HL-60/S4 (cell line): ENCODE results near the gene CACFD1.

Experiments used
- in situ Hi-C: fragments of 300-500 bp; cut with MboI; formaldehyde crosslinking; loops from 2 replicates; pipeline ENCODE4 v1.14.3; 2022; ENCODE audit warnings: low sequenced_read_pairs

Gene CACFD1

GRCh38 chr9:133496861-133497842 lies 37.4 kb downstream of the CACFD1 start:
- in situ Hi-C loops: no loop called here

GRCh38 chr9:133499132-133499891 lies 39.5 kb downstream of the CACFD1 start:
- in situ Hi-C loops: no loop called here

- in situ Hi-C loops: no loop called here
These were observed 40.1 kb downstream of the CACFD1 start for GRCh38 chr9:133499892-133500270.

GRCh38 chr9:133502112-133502511 lies 42.3 kb downstream of the CACFD1 start:
- in situ Hi-C loops: no loop called here

GRCh38 chr9:133505186-133505830 lies 45.5 kb downstream of the CACFD1 start:
- in situ Hi-C loops: no loop called here

- in situ Hi-C loops: no loop called here
These were observed 46.3 kb downstream of the CACFD1 start for GRCh38 chr9:133505901-133506652.

GRCh38 chr9:133506653-133507038 lies 46.9 kb downstream of the CACFD1 start:
- in situ Hi-C loops: no loop called here

- in situ Hi-C loops: no loop called here
These were observed 47.6 kb downstream of the CACFD1 start for GRCh38 chr9:133507246-133507965.

- in situ Hi-C loops: no loop called here
These were observed 48.3 kb downstream of the CACFD1 start for GRCh38 chr9:133508046-133508445.

- in situ Hi-C loops: no loop called here
These were observed 49.7 kb downstream of the CACFD1 start for GRCh38 chr9:133509179-133510083.

- in situ Hi-C loops: no loop called here
These were observed 51.2 kb downstream of the CACFD1 start for GRCh38 chr9:133510926-133511505.

GRCh38 chr9:133511607-133512006 lies 51.8 kb downstream of the CACFD1 start:
- in situ Hi-C loops: no loop called here

GRCh38 chr9:133512253-133513213 lies 52.8 kb downstream of the CACFD1 start:
- in situ Hi-C loops: no loop called here

- in situ Hi-C loops: no loop called here
These were observed 53.7 kb downstream of the CACFD1 start for GRCh38 chr9:133513214-133514100.

GRCh38 chr9:133514460-133515239 lies 54.9 kb downstream of the CACFD1 start:
- in situ Hi-C loops: no loop called here

GRCh38 chr9:133515240-133515610 lies 55.4 kb downstream of the CACFD1 start:
- in situ Hi-C loops: no loop called here
